GM19397 (cell line): Measurements from ENCODE around the gene STEEP1.

Source experiments
- ATAC-seq: cut with Tn5 transposase; IDR thresholded peaks from one replicate; pipeline ENCODE4 v1.9.1; 2021; ENCODE audit warnings: mild to moderate bottlenecking, moderate library complexity; ENCODE audit not compliant: unreplicated experiment

STEEP1 gene

GRCh38 chrX:119489212-119490074 is 75.8 kb downstream of the STEEP1 start:
- ATAC-seq = no peak

- no peak for ATAC-seq
Observed at GRCh38 chrX:119488749-119489148, 76.5 kb downstream of the STEEP1 start.
